K562 (cell line): Measurements from ENCODE around the gene RGS17. TPM values are rescaled to one million over a fixed set of nuclear protein-coding genes. Genes with fewer than 3 reads are reported as not detected.

Source experiments
- ATAC-seq: fragments of 200-7000 bp; cut with Tn5 transposase; 3 replicates; pipeline ENCODE4 v1.9.1; 2020; ENCODE audit warnings: moderate library complexity
- BruUV-seq: library from RNA; stranded (reverse); fragments of 400-500 nt; replicated peaks from 2 replicates; lab custom pipeline; 2021; lab: Mats Ljungman, UMichigan
- CTCF ChIA-PET: fragments of 300-600 bp; formaldehyde crosslinking; extraction: SDS; loops from one replicate; lab custom pipeline; 2021; ENCODE audit warnings: low intra/inter-chr PET ratio; lab: Yijun Ruan, JAX
- POLR2A ChIA-PET: fragments of 300-600, 350-650 bp; sonication (Branson Sonifier 250); formaldehyde crosslinking; extraction: SDS; loops from one replicate; lab custom pipeline; 2021; ENCODE audit warnings: antibody characterized with exemption, inconsistent platforms; lab: Yijun Ruan, JAX
- DNase-seq, 4 experiments: peaks; one replicate each; pipeline versions ENCODE4 v3.0.0 to v3.0.0-alpha.2; 2011 to 2018; ENCODE audit warnings: low spot score in 3 of 4, mixed read lengths in 3 of 4; ENCODE audit errors: extremely low read depth in 1 of 4
- FAIRE-seq: peaks from 2 replicates; lab custom pipeline; 2011; peaks lifted over from hg19 to GRCh38; lab: Jason Lieb, UNC
- H2AFZ ChIP-seq: 2 replicates; pipeline ENCODE4 v1.6.0; 2011; ENCODE audit warnings: low read depth, low read length, control low read depth, inconsistent platforms
- H3K27ac ChIP-seq: fragments of 200-600 bp; 3 replicates; pipeline ENCODE4 v1.8.0; 2011; ENCODE audit warnings: low read depth, mild to moderate bottlenecking, control low read depth, inconsistent platforms, low read length, moderate library complexity, mixed read lengths; ENCODE audit errors: extremely low read depth
- H3K27me3 ChIP-seq, 2 experiments: fragments of 300-600 bp in 1 of 2; 2 replicates in 1 of 2; 3 replicates in 1 of 2; pipeline versions ENCODE4 v1.6.0 to v1.8.0; 2011; ENCODE audit warnings: inconsistent platforms in 2 of 2, low read length in 2 of 2, mild to moderate bottlenecking in 1 of 2, mixed read lengths in 1 of 2, moderate library complexity in 1 of 2; ENCODE audit not compliant: control insufficient read depth in 2 of 2, insufficient read depth in 2 of 2
- H3K36me3 ChIP-seq: fragments of 300-600 bp; 3 replicates; pipeline ENCODE4 v1.8.0; 2011; ENCODE audit warnings: mild to moderate bottlenecking, low read length, inconsistent platforms; ENCODE audit not compliant: control insufficient read depth, insufficient read depth
- H3K4me1 ChIP-seq, 2 experiments: fragments of 200-600 bp in 1 of 2; replicated peaks in 1 of 2; 2 replicates in 1 of 2; 3 replicates in 1 of 2; pipeline versions ENCODE4 v1.5.1 to v1.8.0; 2011; ENCODE audit warnings: inconsistent platforms in 2 of 2, low read length in 2 of 2, mild to moderate bottlenecking in 1 of 2, mixed read lengths in 1 of 2, moderate library complexity in 1 of 2; ENCODE audit not compliant: control insufficient read depth in 2 of 2, insufficient read depth in 2 of 2
- H3K4me2 ChIP-seq: 2 replicates; pipeline ENCODE4 v1.6.1; 2011; ENCODE audit warnings: low read length, control low read depth, inconsistent platforms, mixed read lengths; ENCODE audit not compliant: insufficient read depth
- H3K4me3 ChIP-seq: fragments of 200-600 bp; sonication (generic), shearing (Covaris generic); 2 replicates; pipeline ENCODE4 v1.5.1; 2016; ENCODE audit warnings: control low read depth, inconsistent platforms
- H3K79me2 ChIP-seq: fragments of 200-600 bp; 3 replicates; pipeline ENCODE4 v1.8.0; 2011; ENCODE audit warnings: low read length, inconsistent platforms; ENCODE audit not compliant: control insufficient read depth, insufficient read depth
- H3K9ac ChIP-seq, 2 experiments: 2 replicates each; pipeline versions ENCODE4 v1.6.0 to v1.6.1; 2011; ENCODE audit warnings: low read depth in 2 of 2, low read length in 2 of 2, control low read depth in 1 of 2, inconsistent platforms in 1 of 2, mild to moderate bottlenecking in 1 of 2, mixed read lengths in 1 of 2; ENCODE audit not compliant: insufficient read depth in 1 of 2
- H3K9me1 ChIP-seq: one replicate; pipeline ENCODE4 v1.6.0; 2011; ENCODE audit warnings: inconsistent platforms, mild to moderate bottlenecking, low read length, moderate library complexity; ENCODE audit not compliant: control insufficient read depth, insufficient read depth
- H3K9me3 ChIP-seq: replicated peaks from 2 replicates; pipeline ENCODE4 v1.5.1; 2011; ENCODE audit warnings: low read depth, low read length, inconsistent platforms; ENCODE audit not compliant: control insufficient read depth, insufficient read depth
- H4K20me1 ChIP-seq: replicated peaks from 2 replicates; pipeline ENCODE4 v1.6.1; 2011; ENCODE audit warnings: low read length, inconsistent platforms, mixed read lengths; ENCODE audit not compliant: control insufficient read depth, insufficient read depth
- CREM ChIP-seq: IDR thresholded peaks from 2 replicates; pipeline ENCODE4 v1.6.1; 2014; ENCODE audit warnings: antibody characterized with exemption, low read depth
- EP400 ChIP-seq: fragments of 450-650 bp; IDR thresholded peaks from 2 replicates; pipeline ENCODE4 v1.6.1; 2017; ENCODE audit warnings: antibody characterized with exemption, mild to moderate bottlenecking, moderate library complexity
- HDAC2 ChIP-seq: fragments of 450-650 bp; IDR thresholded peaks from 2 replicates; pipeline ENCODE4 v1.6.1; 2016; ENCODE audit warnings: mild to moderate bottlenecking
- HMG20A ChIP-seq: fragments of 450-650 bp; formaldehyde crosslinking; conservative IDR thresholded peaks from 2 replicates; pipeline ENCODE4 v1.4.0; 2020; ENCODE audit warnings: mild to moderate bottlenecking, mixed read lengths
- HNRNPLL ChIP-seq: fragments of 200-400 bp; formaldehyde crosslinking; IDR thresholded peaks from 2 replicates; pipeline ENCODE4 v1.6.1; 2017; ENCODE audit warnings: low read length, low read depth, mild to moderate bottlenecking; ENCODE audit not compliant: poor library complexity, severe bottlenecking
- MLX ChIP-seq, 2 experiments: fragments of 450-650 bp in 1 of 2; sonication (generic) in 1 of 2; formaldehyde crosslinking; conservative IDR thresholded peaks; 2 replicates each; pipeline versions ENCODE4 v1.4.0 to v1.8.1; 2020 to 2022; ENCODE audit warnings: mild to moderate bottlenecking in 1 of 2, missing genetic modification reagents in 1 of 2
- NBN ChIP-seq: fragments of 450-650 bp; IDR thresholded peaks from 2 replicates; pipeline ENCODE4 v1.6.1; 2016; ENCODE audit warnings: low read depth, mild to moderate bottlenecking
- TCF3 ChIP-seq: sonication (generic); formaldehyde crosslinking; IDR thresholded peaks from 2 replicates; pipeline ENCODE4 v1.4.0; 2020; ENCODE audit warnings: mild to moderate bottlenecking, missing genetic modification reagents
- TSHZ1 ChIP-seq: fragments of 250-450 bp; sonication (Bioruptor Pico); IDR thresholded peaks from 2 replicates; pipeline ENCODE4 v1.4.0; 2020; ENCODE audit warnings: mild to moderate bottlenecking, moderate library complexity
- ZEB2 ChIP-seq: fragments of 450-650 bp; IDR thresholded peaks from 2 replicates; pipeline ENCODE4 v1.6.1; 2016
- ZNF584 ChIP-seq: fragments of 200-800 bp; sonication (Bioruptor generic); IDR thresholded peaks from 2 replicates; pipeline ENCODE4 v1.6.1; 2016; ENCODE audit warnings: low read depth, mild to moderate bottlenecking, missing genetic modification characterization, missing compliant biosample characterization
- ZNF699 ChIP-seq: fragments of 250-450 bp; sonication (Bioruptor Pico); IDR thresholded peaks from 2 replicates; pipeline ENCODE4 v1.8.0; 2021; ENCODE audit warnings: mild to moderate bottlenecking, moderate library complexity; ENCODE audit not compliant: insufficient replicate concordance
- ZNF707 ChIP-seq: fragments of 250-450 bp; sonication (Bioruptor Pico); conservative IDR thresholded peaks from 2 replicates; pipeline ENCODE4 v1.8.0; 2022; ENCODE audit warnings: inconsistent platforms, mild to moderate bottlenecking, moderate library complexity
- WGBS: fragments of 100-300 bp; shearing (Covaris generic); methylation state at CpG from one replicate; pipeline ENCODE4 v1.1.6; 2016; ENCODE audit warnings: low coverage, mixed read lengths; ENCODE audit not compliant: insufficient coverage; ENCODE audit errors: missing lambda C conversion rate; 5-methylcytosine and 5-hydroxymethylcytosine counted together
- in situ Hi-C: fragments of 300-500 bp; cut with MboI; formaldehyde crosslinking; loops from 4 replicates; pipeline ENCODE4 v1.15.0; 2018; ENCODE audit warnings: inconsistent platforms, mixed read lengths
- intact Hi-C: fragments of 100-400 bp; cut with micrococcal nuclease; formaldehyde crosslinking; loops from 2 replicates; pipeline ENCODE4 v1.14.2; 2022
- polyA plus RNA-seq, 8 experiments: library from polyadenylated mRNA; depleted of rRNA in 4 of 8; stranded (reverse) in 5 of 8; unstranded in 3 of 8; fragments of >200 nt; fragmentation: Nextera tagmentation in 2 of 8; fragmentation: Illumina TruSeq in 1 of 8; extraction: Ambion mirVana in 2 of 8; extraction: Trizol in 1 of 8; gene quantifications; 2 replicates each; pipeline versions ENCODE4 v1.2.1 to v1.2.3, GENCODE V29; 2011 to 2014; ENCODE audit warnings: inconsistent platforms in 1 of 8, missing spikeins in 1 of 8
- total RNA-seq, 7 experiments: library from RNA; depleted of rRNA in 6 of 7; stranded (reverse); fragments of >200 nt in 6 of 7; fragmentation: Illumina TruSeq in 2 of 7; extraction: Trizol in 2 of 7; gene quantifications; 2 replicates each; pipeline versions ENCODE4 v1.2.1 to v1.2.3, GENCODE V29; 2011 to 2021; ENCODE audit warnings: low replicate concordance in 1 of 7
- TF ChIP-seq, protein P1 (sequence below): sonication (generic); formaldehyde crosslinking; IDR thresholded peaks from 2 replicates; pipeline ENCODE4 v1.8.1; 2022; ENCODE audit warnings: missing genetic modification reagents
- TF ChIP-seq, protein P2 (sequence below): fragments of 450-650 bp; formaldehyde crosslinking; IDR thresholded peaks from 2 replicates; pipeline ENCODE4 v1.4.0; 2020; ENCODE audit warnings: mild to moderate bottlenecking

Gene RGS17
- total and polyA plus RNA-seq, 9 of the 15 experiments (the other 6 are each of a cell fraction or from before 2014, with no cell fraction given) = 0.01 to 0.14 (median 0.08) TPM; not detected in 6

DNA sequence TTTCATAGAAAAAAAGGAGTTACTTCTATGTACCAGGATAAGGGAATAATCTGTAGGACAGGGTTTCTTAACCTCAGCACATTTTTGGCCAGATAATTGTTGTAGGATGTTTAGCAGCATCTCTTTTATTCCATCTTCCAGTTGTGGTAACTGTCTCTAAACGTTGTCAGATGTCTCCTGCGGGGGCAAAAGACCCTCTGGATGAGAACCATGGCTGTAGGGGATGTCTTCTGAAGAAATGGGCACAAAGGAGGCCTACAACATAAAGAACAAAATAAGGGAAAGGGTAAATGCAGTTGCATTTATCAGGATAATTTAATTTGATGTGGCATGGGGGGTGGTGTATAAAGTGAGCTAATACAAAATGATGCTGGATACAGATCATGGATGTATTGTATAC, 144.1 kb downstream of the RGS17 start:
- CTCF ChIA-PET = no interaction called here
- no peak for FAIRE-seq
- H3K4me3 ChIP-seq = no peak overlapping the region
- no peaks in the 10 kb centered on the region for H3K9me1 ChIP-seq
- no peak overlapping the region for H2AFZ ChIP-seq
- in situ Hi-C loops = loop anchor here (25.0 kb wide), 2 partner anchors 1525 to 1575 kb away; partner anchors contain the start of gene CNKSR3
- POLR2A ChIA-PET = interaction anchor here (0.6 kb wide), 1 partner anchor 1822 kb away, joined by 3 read pairs; no protein-coding TSS in a partner anchor
- no peaks in the 10 kb centered on the region for H4K20me1 ChIP-seq
- no peak overlapping the region for H3K27ac ChIP-seq
- DNase-seq = no peak
- peaks cover 42% of the 10 kb centered on the region for H3K36me3 ChIP-seq
- WGBS = 84% methylated on average over 2 of the region's 2 CpGs
- H3K4me2 ChIP-seq = no peak overlapping the region
- H3K9ac ChIP-seq = no peak overlapping the region
- H3K27me3 ChIP-seq = no peaks in the 10 kb centered on the region
- intact Hi-C loops = loop anchor here (10.0 kb wide), 1 partner anchor 1748 kb away; the partner anchor contains the start of gene SCAF8
- no peak for ATAC-seq
- peaks cover 69% of the 10 kb centered on the region for H3K79me2 ChIP-seq
- BruUV-seq = no TSS peak
- H3K9me3 ChIP-seq = no peaks in the 10 kb centered on the region
- H3K4me1 ChIP-seq = peaks cover 5 to 11% of the 10 kb centered on the region in 2 experiments
- TF ChIP-seq MLX (CRISPR knock-in tag; conservative IDR thresholded peaks at IDR 0.05) (no peak), HNRNPLL (no peak), TSHZ1 (CRISPR knock-in tag) (no peak), ZNF584 (CRISPR knock-in tag) (no peak), ZNF699 (CRISPR knock-in tag) (no peak), ZNF707 (no peak), TCF3 (CRISPR knock-in tag) (no peak), ZEB2 (no peak), HMG20A (CRISPR knock-in tag) (no peak), EP400 (no peak), NBN (no peak), CREM (no peak), HDAC2 (no peak)
- TF ChIP-seq, protein P1, sequence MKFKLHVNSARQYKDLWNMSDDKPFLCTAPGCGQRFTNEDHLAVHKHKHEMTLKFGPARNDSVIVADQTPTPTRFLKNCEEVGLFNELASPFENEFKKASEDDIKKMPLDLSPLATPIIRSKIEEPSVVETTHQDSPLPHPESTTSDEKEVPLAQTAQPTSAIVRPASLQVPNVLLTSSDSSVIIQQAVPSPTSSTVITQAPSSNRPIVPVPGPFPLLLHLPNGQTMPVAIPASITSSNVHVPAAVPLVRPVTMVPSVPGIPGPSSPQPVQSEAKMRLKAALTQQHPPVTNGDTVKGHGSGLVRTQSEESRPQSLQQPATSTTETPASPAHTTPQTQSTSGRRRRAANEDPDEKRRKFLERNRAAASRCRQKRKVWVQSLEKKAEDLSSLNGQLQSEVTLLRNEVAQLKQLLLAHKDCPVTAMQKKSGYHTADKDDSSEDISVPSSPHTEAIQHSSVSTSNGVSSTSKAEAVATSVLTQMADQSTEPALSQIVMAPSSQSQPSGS (CRISPR knock-in tag) = no peak
- TF ChIP-seq, protein P2, sequence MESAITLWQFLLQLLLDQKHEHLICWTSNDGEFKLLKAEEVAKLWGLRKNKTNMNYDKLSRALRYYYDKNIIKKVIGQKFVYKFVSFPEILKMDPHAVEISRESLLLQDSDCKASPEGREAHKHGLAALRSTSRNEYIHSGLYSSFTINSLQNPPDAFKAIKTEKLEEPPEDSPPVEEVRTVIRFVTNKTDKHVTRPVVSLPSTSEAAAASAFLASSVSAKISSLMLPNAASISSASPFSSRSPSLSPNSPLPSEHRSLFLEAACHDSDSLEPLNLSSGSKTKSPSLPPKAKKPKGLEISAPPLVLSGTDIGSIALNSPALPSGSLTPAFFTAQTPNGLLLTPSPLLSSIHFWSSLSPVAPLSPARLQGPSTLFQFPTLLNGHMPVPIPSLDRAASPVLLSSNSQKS (CRISPR knock-in tag) = no peak
